Measurements from ENCODE around the gene NTSR1.

NTSR1 gene

GRCh38 chr20:62666736-62667529 is 41.7 kb upstream of the NTSR1 start:
- Histone ChIP-seq H3K4me3 (ENCODE audit: low read depth, low read length) (no peak overlapping the region), H3K9me3 (no peaks in the 10 kb centered on the region), H3K27me3 (no peaks in the 10 kb centered on the region), H3K36me3 (peaks cover 36% of the 10 kb centered on the region), H3K4me1 (no peaks in the 10 kb centered on the region)
- DNase-seq, result no peak
- no peak for TF ChIP-seq CTCF (IDR thresholded peaks at IDR 0.05; ENCODE audit: low read depth, low read length)

GRCh38 chr20:62667530-62668440 is 40.9 kb upstream of the NTSR1 start:
- TF ChIP-seq CTCF (IDR thresholded peaks at IDR 0.05; ENCODE audit: low read depth, low read length), result no peak
- Histone ChIP-seq H3K4me1 (no peaks in the 10 kb centered on the region), H3K27me3 (no peaks in the 10 kb centered on the region), H3K9me3 (no peaks in the 10 kb centered on the region), H3K36me3 (peaks cover 36% of the 10 kb centered on the region), H3K4me3 (ENCODE audit: low read depth, low read length) (no peak overlapping the region)
- no peak for DNase-seq

GRCh38 chr20:62668441-62669027 is 40.1 kb upstream of the NTSR1 start:
- peaks cover 32% of the 10 kb centered on the region for H3K36me3 ChIP-seq
- H3K9me3 ChIP-seq, result no peaks in the 10 kb centered on the region
- no peaks in the 10 kb centered on the region for H3K27me3 ChIP-seq
- DNase-seq, result peak; percentile 84
- no peak overlapping the region for H3K4me3 ChIP-seq (ENCODE audit: low read depth, low read length)
- no peaks in the 10 kb centered on the region for H3K4me1 ChIP-seq
- TF ChIP-seq CTCF (IDR thresholded peaks at IDR 0.05; ENCODE audit: low read depth, low read length), result peak; percentile 96

- H3K9me3 ChIP-seq, result no peaks in the 10 kb centered on the region
- TF ChIP-seq CTCF (IDR thresholded peaks at IDR 0.05; ENCODE audit: low read depth, low read length), result no peak
- no peaks in the 10 kb centered on the region for H3K27me3 ChIP-seq
- no peak for DNase-seq
- H3K36me3 ChIP-seq, result peaks cover 31% of the 10 kb centered on the region
- no peak overlapping the region for H3K4me3 ChIP-seq (ENCODE audit: low read depth, low read length)
- H3K4me1 ChIP-seq, result no peaks in the 10 kb centered on the region
Measured at GRCh38 chr20:62669249-62669648, 39.4 kb upstream of the NTSR1 start.

GRCh38 chr20:62670156-62670555 is 38.5 kb upstream of the NTSR1 start:
- Histone ChIP-seq H3K4me1 (peaks cover under 1% of the 10 kb centered on the region; the same call in 1 of the 2 replicates), H3K36me3 (peaks cover 28% of the 10 kb centered on the region), H3K4me3 (ENCODE audit: low read depth, low read length) (no peak overlapping the region), H3K27me3 (no peaks in the 10 kb centered on the region), H3K9me3 (no peaks in the 10 kb centered on the region)
- TF ChIP-seq CTCF (IDR thresholded peaks at IDR 0.05; ENCODE audit: low read depth, low read length), result no peak
- DNase-seq, result no peak

Data from BE2C (cell line).